ENCODE measurements around the gene ADCY2.

Gene ADCY2

GRCh38 chr5:7745882-7746610, 350.1 kb downstream of the ADCY2 start:
- peak; percentile 28 for DNase-seq (ENCODE audit: low read depth)

- no peak for DNase-seq (ENCODE audit: low read depth)
Measured at GRCh38 chr5:7747728-7748127, 351.8 kb downstream of the ADCY2 start.

- no peak for DNase-seq (ENCODE audit: low read depth)
Measured at GRCh38 chr5:7749626-7750025, 353.7 kb downstream of the ADCY2 start.

GRCh38 chr5:7751874-7752273, 355.9 kb downstream of the ADCY2 start:
- DNase-seq (ENCODE audit: low read depth), result no peak

GRCh38 chr5:7753181-7753580, 357.2 kb downstream of the ADCY2 start:
- DNase-seq (ENCODE audit: low read depth), result no peak

GRCh38 chr5:7753596-7753995, 357.7 kb downstream of the ADCY2 start:
- DNase-seq (ENCODE audit: low read depth), result no peak

- DNase-seq (ENCODE audit: low read depth), result no peak
Measured at GRCh38 chr5:7754490-7754889, 358.6 kb downstream of the ADCY2 start.

- DNase-seq (ENCODE audit: low read depth), result peak; percentile 4
Measured at GRCh38 chr5:7754997-7755596, 359.2 kb downstream of the ADCY2 start.

- no peak for DNase-seq (ENCODE audit: low read depth)
Measured at GRCh38 chr5:7755958-7756357, 360.0 kb downstream of the ADCY2 start.

- no peak for DNase-seq (ENCODE audit: low read depth)
Measured at GRCh38 chr5:7756453-7756852, 360.5 kb downstream of the ADCY2 start.

- DNase-seq (ENCODE audit: low read depth), result no peak
Measured at GRCh38 chr5:7759257-7759871, 363.4 kb downstream of the ADCY2 start.

GRCh38 chr5:7759951-7760580, 364.1 kb downstream of the ADCY2 start:
- DNase-seq (ENCODE audit: low read depth), result no peak

- no peak for DNase-seq (ENCODE audit: low read depth)
Measured at GRCh38 chr5:7762267-7762666, 366.3 kb downstream of the ADCY2 start.

GRCh38 chr5:7763621-7764072, 367.7 kb downstream of the ADCY2 start:
- no peak for DNase-seq (ENCODE audit: low read depth)

- no peak for DNase-seq (ENCODE audit: low read depth)
Measured at GRCh38 chr5:7764452-7764851, 368.5 kb downstream of the ADCY2 start.

GRCh38 chr5:7770436-7770835, 374.5 kb downstream of the ADCY2 start:
- DNase-seq (ENCODE audit: low read depth), result no peak

GRCh38 chr5:7772141-7772540, 376.2 kb downstream of the ADCY2 start:
- DNase-seq (ENCODE audit: low read depth), result no peak

- no peak for DNase-seq (ENCODE audit: low read depth)
Measured at GRCh38 chr5:7773178-7773577, 377.2 kb downstream of the ADCY2 start.

- no peak for DNase-seq (ENCODE audit: low read depth)
Measured at GRCh38 chr5:7776442-7776841, 380.5 kb downstream of the ADCY2 start.

- no peak for DNase-seq (ENCODE audit: low read depth)
Measured at GRCh38 chr5:7779019-7780005, 383.4 kb downstream of the ADCY2 start.

- DNase-seq (ENCODE audit: low read depth), result no peak
Measured at GRCh38 chr5:7781899-7782298, 386.0 kb downstream of the ADCY2 start.
